Stimulated activated CD8-positive, alpha-beta memory T cell treated with anti-CD3 and anti-CD28 coated beads, Interleukin-4, amount 100 ng/mL, for 4 hours (primary cell): ENCODE results near the gene MAPK10.
A peak's percentile ranks its signal among the peaks of the same experiment; 100 is the strongest.

ENCODE experiments used
- DNase-seq, 2 donors: peaks; one replicate each; pipeline ENCODE4 v3.0.0-alpha.2; 2020; ENCODE audit warnings: low read depth in 2 of 2, low spot score in 1 of 2

Gene MAPK10

DNA sequence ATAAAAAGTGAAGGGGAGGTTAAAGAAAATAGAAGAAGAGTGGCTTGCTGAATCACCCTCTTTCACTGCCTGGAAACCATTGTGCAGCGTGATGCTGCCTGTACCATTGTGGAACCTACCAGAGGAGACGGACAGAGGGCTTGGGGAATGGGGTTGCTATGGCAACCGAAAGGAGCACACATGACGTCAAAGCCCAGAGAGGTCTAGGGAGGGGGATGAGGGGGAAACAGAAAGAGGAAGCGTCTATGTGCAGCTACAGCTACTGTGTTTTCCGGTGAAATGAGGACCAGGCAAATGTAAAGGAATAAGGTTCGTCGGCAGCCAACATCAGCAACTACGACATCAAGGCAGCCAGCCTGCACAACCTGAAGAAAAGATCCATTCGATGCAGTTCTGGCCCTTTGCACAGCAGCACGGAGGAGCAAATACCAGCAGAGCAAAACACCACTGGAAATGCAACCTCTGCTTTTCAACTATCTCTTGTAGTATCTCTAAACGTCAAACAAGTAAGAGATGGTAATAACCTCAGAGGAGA is at the start of gene MAPK10:
MAPK10 (minus strand) TSS at position 110 of the 535 bp plus-strand sequence.
- peak; percentile 0 to 9 for DNase-seq

DNA sequence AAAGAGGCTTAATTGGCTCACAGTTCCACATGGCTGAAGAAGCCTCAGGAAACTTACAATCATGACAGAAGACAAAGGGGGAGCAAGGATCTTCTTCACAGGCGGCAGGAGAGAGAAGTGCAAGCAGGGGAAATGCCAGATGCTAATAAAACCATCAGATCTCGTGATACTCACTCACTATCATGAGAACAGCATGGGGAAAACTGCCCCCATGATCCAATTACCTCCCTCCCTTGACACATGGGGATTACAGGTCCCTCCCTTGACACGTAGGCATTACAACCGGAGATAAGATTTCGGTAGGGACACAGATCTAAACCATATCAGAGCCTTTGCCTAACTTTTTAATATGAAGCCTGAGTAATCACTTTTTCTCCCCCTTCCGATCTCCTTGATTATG is 43.7 kb upstream of the MAPK10 start:
- no peak for DNase-seq

DNA sequence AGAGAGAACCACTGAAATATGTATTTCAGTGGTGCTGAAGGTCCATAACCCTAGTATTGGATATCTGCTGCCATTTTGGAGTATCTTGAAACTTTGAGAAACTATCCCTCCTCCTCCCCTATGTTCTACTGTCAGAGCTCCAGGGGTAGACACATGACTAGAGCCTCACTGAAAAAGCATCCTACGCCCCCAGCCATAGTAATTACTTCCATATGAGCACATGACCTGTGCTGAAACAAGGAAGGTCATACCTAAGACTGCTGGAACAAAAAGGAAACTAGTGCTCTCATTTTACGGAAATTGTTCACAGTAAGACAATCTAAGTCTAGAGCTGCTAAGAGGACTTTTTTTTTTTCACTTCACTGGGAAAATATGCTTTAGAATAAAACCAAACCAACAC is 42.0 kb upstream of the MAPK10 start:
- no peak for DNase-seq

DNA sequence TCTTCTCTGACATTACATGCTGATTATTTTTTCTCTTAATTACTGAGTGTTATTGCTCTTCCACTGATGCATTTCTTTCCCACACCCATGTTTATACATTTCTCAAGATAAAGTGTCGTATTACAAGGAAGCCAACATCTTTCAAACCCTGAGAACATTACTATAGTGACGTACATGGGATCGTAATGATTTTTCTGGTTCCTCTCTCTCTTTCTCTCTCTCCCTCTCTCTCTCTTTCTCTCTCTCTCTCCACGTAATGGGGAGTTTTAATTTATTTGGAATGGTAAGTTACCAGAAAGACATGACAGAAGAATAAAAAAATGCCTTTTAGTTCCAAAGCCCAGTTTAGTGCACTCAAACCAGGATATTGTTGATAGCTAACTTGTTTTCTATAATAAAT is 40.4 kb upstream of the MAPK10 start:
- DNase-seq, result no peak

DNA sequence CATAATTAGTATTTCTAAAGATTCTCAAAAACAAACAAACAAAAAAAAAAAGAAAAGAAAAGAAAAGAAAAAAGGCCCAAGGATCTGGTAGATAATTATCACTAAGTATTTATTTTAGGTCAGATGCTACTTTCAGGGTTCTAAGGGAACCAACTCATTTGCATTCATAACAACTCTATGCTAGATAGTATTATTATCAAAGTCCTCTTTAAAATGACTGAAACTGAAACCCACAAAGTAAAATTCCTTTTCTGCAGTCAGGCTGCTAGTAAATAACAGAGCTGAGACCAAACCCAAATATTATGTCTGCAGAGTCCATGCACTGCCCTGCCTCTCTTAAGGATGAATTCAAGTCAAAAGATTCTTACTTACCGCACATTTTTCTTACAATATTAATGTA is 38.3 kb upstream of the MAPK10 start:
- no peak for DNase-seq

DNA sequence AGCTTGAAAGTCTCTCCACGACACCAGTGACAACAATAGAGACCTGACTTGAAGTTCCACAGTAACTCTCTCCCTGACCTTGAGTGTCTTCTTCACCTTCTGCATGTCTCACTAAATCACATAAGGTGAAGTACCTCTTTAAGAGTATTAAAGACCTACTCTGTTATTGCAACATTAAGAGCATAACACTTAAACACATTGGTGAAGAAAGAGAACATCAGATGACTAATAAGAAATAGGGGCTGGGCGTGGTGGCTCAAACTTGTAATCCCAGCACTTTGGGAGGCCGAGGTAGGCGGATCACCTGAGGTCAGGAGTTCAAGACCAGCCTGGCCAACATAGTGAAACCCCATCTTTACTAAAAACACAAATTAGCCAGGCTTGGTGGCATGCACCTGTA is 33.9 kb upstream of the MAPK10 start:
- DNase-seq, result no peak

DNA sequence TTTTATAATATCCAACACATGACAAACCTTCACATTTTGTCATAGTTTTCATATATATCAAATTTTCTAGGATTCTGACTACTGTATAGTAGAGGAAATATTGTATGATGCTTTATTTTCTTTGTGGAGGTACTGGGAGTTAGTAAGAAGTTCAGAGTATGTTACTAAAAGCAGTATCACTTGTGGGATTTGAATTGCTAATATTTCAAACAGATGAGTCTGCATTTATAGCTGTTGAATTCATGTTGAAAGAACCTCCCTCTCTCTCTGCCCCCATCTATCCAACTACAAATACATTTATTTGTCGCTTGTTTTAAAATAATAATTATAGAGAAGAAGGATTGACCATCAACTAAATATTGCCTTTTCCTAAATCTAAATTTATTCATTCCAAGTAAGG is 29.8 kb upstream of the MAPK10 start:
- DNase-seq, result no peak

DNA sequence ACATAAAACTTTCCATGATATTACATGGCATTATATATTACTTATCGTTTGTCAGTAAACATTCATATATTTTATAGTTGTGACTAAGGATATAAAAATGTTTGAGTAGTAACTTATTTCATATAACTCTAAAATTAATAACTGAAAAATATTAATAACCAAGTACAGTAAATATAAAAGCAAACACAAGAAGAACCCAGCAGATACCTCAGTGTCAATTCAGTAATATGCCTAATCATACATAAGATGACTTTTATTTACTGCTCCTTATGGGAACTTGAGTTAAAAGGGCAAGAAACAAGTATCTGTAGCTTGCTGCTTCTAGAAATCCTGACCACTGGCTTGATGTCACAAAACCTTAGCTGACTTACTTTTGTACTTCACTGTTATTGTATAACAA is 28.4 kb upstream of the MAPK10 start:
- no peak for DNase-seq

DNA sequence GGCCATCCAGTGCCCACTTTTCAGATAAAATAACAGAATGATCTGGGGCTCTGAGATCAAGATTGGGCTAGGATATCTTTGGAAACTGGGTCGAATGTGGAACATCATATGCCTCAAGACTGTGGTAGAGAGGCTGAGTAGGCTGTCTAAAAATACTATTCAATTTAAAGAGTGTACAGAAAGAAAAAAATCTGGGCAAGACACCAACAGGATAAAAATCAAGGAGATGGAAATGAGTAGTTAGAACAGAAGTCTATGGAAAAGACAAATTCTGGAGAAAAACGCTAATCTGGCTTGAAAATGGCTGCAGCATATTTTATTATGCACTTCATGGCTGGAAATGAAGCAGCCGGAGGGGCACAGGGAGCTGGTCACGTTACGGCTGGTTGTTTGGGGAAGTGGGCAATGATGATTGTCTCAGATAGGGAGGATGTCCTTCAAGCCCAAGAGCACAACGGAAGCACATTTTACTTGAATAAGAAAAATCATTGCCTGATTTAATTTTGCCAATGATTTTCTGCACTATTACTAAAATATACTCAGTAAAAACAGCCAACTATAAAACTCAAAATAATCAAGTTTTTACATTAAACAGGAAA is 27.1 kb upstream of the MAPK10 start:
- no peak for DNase-seq

DNA sequence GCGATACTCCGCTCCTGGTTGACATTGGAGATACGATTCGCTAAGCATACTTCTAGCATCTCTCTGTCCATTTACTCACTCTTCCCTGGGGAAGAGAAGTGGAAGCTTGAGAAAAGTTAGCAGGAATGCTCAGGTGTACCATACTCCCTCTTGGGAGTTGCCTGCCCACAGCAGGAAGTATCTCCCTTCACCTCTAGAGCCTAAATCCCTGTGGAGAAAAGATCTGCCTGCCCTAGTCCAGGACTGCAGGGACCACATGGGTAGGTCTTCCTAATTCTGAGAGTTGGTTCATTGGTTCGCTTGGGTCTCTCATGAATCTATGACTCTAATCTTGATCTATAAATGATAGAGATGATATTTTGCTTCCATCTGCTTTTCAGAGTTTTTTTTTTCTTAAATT is 26.3 kb upstream of the MAPK10 start:
- DNase-seq, result no peak

DNA sequence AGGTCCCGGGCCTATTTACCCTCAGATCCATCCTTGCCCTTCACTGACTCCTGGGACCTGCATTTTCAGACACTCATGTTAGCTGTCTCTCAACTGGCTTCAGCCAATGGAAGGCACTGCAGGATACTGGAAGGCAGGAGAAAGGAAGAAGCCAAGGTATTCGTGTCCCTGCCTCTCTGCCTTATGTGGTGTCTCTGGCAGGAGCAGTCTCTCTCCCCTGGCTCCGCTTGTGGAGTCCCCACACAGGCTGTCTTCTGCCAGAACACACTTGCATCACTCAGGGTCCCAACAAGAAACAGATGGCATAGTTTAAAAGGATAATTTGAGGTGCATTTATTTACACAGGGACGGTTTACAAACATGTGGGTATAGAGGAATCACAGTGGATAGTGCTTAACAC is 21.6 kb upstream of the MAPK10 start:
- no peak for DNase-seq

DNA sequence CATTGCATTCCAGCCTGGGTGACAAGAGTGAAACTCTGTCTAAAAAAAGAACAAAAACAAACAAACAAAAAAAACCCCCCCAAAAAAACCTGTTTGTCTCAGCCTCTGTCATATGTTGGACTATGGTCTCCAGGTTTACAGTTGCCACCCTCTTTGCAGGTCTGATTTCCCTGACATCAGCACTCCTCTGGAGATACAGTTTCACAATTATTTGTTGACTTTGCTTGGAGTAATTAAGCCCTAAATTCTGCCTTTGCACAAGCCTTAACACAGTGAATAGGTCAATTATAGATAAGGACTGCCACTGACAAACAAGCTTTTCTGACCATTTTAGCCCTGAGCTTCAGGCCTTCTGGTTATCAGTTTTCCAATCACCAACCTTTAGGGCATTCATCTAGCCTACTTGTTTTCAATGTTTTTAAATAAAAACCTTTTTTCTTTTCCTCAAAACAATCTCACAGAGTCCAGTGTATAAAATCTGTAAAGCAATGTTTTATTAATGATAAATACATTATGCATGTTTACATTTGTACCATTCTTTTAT is 20.4 kb upstream of the MAPK10 start:
- no peak for DNase-seq

DNA sequence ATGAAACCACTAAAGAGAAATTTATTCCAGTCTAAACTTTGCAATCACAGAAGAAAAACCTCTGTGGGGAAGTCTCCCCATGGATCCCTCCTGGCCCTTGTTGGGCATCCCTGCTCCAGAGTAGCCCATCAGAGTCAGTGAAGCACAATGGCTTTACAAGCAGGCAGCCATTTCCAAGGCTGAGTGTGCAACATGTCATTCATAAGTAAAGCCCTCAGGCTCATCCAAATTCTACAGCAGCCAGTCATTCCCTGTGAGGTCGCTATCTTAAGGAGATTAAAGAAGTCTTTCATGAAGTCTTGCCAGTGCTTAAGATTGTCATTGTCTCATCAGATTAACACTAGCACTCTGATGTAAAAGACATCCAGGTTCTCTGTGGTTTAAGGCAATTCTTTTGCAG is 17.0 kb upstream of the MAPK10 start:
- no peak for DNase-seq

DNA sequence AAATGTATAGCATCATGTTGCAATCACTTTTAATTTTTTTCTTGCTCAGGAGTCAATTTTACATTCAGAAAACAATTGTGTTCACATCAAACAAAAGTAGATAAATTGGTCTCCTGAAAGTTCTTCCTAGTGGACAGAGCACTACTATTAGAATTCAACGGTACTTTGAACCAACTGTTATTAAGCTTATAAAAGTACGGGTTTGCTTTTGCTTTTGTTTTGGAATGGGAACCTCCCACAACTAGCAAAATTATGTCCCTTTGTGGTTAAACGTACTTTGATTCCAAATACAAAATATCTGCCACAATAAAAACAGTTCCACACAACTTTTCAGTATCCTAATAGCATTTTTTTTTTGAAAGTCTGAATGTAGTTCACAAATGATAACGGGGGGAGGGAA is 8.6 kb upstream of the MAPK10 start:
- DNase-seq, result no peak

DNA sequence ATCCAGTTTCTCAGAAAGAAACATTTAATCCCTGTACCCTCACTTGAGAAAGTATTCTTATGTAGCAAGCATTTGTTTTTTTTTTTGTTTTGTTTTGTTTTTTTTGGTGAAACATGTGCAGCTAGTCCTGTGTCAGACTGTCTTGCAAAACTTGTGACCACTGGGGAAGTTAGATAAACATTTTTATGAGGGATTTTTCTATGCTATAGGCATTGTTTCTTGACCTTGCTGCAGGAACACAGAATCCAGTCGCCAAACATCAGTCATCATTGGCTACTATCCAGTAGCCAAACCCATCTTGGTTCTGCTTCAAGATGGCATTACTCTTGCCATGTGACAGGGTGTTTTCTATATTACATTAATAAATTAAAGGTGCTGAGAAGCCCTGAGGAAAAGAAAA is 7.7 kb upstream of the MAPK10 start:
- DNase-seq, result no peak

DNA sequence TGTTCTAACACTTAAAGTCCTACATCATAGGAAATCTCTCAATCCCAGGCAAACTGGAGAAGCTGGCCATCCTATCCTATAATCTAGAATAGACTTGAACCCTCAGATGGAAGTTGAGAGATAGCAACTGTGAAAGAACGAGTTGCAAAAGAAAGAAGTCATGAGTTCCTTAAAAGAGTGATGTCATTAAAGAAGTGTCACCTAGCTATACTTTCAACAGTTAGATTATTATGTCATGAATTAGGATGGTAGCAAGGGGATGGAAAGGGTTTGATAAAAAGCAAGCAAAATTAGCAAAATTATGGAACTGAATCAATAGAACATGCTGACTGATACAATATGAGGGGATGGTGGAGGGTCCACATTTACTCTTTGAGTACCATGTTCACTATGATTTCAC is 7.1 kb upstream of the MAPK10 start:
- DNase-seq, result no peak

DNA sequence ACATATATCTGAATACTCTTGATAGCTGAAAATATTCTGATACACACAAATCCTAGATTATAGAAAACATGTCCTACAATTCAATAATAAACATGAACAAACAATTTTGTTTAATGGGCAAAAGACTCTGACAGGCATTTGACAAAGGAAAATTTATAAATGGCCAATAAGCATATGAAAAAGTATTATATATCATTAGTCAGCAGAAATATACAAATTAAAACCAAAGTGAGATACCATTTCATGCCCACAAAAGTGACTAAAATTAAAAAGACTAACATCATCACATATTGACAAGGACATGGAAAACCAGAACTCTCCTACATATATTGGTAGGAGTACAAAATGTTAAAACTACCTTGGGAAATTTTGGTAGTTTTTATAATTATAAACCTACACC is 2.7 kb upstream of the MAPK10 start:
- no peak for DNase-seq

DNA sequence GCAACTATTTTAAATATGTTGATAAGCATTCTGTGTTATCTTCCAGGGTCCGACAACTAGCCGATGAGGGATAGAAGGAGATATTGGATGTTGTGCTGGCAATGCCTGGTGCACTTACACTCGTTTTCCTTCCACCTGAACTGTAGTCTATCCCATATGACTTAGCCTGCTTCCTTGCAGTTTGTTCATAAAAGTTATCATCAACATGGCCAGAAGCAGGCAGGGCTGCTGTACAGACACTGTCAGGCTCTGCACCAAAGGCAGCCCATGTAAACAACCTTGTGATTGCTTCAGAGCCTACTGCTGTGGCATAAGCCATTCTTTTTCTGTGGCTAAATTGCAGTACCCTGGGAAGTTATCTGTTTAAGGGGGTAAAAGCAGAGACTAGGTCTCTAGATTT is 1.6 kb downstream of the MAPK10 start:
- DNase-seq, result no peak

DNA sequence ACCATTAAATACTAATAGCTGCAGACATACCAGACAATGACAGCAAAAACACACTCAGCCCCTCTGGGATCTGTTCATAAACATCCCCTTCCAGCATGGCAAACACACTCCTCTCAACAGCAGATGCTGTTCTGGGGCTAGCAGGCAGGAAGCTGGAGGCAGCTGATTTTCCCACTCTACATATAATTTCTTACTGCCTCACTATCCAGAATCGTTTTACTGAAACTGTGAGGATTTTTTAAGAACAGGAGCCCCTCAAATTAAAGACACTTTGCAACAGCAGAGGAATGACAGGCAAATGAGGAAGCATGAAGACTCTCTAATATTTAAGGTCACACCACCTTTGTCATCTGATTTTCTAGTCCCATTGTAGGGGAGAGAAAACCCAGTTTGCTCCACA is 2.2 kb downstream of the MAPK10 start:
- no peak for DNase-seq

DNA sequence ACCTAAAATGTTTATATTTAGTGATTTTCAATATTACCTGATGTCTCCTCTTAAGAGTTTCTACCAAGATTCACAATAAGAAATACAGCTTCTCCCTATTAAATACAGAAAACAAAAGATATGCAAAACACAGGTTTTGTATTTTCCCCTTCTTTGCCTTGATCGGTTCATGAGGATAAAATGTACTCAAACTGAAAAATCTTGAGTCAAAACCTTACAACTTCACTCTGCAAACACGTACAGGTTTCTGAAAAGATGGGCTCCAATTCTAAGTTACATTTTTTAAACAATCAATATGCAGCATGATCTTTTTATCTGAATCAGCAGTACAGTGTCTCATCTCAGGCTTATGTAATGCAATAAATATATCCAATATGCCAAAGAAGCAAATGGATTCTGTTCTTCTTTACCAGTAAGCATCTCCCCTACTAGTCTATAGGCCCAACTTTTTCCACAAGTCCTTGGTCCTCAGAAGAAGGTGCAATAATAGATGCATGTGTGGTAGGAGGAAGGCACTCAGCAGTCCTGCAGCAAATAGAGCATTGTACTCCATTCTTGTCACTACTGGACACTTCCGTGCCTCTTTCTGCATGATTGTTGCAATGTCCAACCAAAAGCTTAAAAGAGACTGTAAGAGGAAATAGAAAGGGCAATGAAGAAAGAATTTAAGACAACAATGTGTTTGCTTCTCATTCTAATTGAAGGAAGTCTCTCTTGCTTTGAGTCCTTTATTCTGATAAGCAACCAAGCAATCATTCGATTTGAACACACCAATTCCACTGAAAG is 3.2 kb downstream of the MAPK10 start:
- no peak for DNase-seq

DNA sequence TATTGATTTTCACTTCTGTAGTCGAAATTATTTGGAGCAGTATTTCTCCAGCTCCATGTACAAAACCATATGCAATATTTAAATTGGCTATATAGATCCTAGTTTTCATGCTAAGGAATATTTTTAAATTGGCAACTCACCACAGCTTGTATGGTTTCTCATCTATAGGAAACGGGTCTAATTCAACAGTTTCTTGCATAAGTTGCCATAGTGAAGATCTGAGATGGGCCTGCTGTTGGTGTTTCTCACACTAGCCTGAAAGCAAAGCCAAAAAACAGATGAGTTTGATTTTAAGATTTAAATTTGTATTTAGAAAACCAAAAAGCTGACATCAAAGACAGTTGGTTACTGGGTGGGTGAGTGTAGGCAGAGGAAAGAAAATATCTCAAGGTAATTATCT is 5.5 kb downstream of the MAPK10 start:
- no peak for DNase-seq

DNA sequence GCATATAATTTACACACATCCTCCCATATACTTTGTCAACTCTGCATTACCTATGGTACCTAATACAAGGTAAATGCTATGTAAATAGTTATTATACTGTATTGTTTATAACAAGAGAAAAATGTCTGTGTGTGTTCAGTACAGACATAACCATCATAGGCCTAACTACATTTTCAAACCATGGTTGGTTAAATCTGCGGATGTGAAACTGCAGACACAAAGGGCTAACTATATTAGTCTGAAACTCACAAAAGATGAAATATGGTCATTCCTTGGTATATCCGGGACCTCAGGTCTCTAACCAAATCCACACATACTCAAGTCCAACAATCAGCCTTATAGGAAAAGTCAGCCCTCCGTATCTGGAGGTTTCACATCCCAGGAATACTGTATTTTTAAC is 13.5 kb downstream of the MAPK10 start:
- no peak for DNase-seq

DNA sequence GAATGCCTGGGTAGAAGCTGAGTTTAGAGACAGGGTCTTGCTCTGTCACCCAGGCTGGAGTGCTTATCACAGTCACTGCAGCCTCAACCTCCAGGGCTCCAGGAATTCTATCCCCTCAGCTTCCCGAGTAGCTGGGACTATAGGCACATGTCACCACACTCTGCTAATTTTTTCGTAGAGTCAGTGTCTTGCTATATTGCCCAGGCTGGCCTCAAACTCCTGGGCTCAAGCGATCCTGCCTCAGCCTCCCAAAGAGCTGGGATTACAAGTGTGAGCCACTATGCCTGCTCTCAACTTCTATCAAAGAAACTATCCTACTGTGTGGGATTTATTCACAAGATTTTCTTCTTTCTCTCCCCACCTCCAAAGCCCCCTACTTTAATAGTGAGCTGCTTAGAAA is 15.7 kb downstream of the MAPK10 start:
- DNase-seq, result no peak
